Right renal cortex interstitium (tissue), 3 donors: ENCODE results near the gene PET117. TPM values are rescaled to one million over a fixed set of nuclear protein-coding genes. Genes with fewer than 3 reads are reported as not detected.
A peak's percentile ranks its signal among the peaks of the same experiment; 100 is the strongest.
"Not testable (repeated sequence)": the region's sequence is repeated elsewhere in the genome, so short reads cannot be mapped to it uniquely, and the experiment has no call there.

Experiments used
- DNase-seq, 3 donors: peaks; one replicate each; pipeline ENCODE4 v3.0.0-alpha.2; 2013; ENCODE audit warnings: low read depth in 3 of 3, low spot score in 2 of 3
- polyA plus RNA-seq, 3 donors: library from polyadenylated mRNA; unstranded; fragments of 120-200 nt; gene quantifications; one replicate each; pipeline ENCODE4 v1.2.1, GENCODE V29; 2013; ENCODE audit not compliant: insufficient read length in 3 of 3

The PET117 gene
- polyA plus RNA-seq, 3 donors = 19.3 to 21.9 (median 21.3) TPM

DNA sequence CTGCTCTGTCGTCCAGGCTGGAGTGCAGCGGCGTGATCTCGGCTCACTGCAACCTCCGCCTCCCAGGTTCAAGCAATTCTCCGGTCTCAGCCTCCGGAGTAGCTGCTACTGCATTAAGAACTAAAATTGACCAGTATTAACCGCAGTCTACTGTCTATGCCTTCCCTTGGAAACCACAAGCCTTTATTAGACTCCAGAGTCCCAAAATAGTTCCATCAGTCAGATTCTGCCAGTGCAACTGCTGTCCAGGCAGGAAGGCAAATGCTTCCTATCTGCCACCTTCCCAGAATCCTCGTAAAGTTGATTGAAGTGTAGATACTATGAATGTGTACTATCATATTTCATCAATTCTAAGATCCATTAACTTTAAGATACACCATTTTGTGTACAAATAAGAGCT lies 16.7 kb downstream of the PET117 start:
- no peak for DNase-seq

DNA sequence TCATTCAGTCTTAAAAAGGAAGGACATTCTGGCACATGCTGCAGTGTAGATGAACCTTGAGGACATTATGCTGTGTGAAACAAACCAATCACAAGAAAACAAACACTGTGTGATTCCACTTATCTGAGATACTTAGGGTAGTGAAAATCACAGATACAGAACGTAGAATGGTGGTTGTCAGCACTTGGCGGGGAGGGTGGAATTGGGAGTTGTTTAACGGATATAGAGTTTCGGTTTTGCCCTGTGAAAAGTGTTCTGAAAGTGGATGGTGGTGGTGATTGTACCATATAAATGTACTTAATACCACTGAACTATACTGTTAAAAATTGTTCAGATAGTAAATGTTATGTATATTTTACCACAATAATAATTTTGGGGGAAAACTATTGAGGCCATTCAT lies 18.4 kb downstream of the PET117 start:
- no peak for DNase-seq

DNA sequence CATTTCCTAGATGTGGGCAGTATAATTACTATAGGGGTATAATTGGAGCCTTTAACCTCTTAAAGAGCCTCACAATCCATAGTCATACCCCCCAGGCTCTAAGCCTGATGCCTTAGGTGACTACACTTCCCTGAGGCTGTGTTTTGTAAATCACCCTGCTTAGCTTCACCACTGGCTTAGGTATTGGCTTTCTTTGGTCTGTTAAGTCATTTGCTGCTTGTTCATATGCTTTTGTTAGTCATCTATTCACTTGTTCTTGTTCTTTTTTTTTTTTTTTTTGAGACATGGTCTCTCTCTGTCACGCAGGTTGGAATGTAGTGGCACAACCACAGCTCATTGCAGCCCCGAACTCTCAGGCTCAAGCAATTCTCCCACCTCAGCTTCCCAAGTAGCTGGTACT lies 26.7 kb downstream of the PET117 start:
- no peak for DNase-seq

GRCh38 chr20:18165553-18165952 lies 27.9 kb downstream of the PET117 start:
- no peak for DNase-seq

- DNase-seq = no peak
Measured at GRCh38 chr20:18166241-18166881, 28.7 kb downstream of the PET117 start.

DNA sequence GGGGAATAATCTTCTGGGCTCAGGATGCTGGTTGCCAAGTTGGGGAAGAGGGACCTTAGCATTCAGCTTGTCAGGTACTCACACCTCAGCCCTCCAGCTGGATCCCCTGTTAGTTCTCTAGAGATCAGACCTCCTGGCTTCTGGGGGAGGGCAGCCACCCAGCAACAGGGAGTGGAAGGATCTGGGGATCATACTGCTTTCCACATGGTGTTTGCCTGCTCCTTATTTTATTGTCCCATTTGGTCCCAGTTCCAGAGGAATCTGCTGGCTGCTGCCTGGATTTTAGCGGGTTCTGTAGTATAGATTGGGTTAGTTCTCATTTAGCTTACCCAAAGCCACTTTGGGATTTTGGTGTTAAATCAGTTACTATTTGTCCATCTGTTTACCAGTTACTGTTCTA lies 29.3 kb downstream of the PET117 start:
- no peak for DNase-seq

- DNase-seq = no peak
Measured at GRCh38 chr20:18172379-18172778, 34.7 kb downstream of the PET117 start.

GRCh38 chr20:18174906-18175683 lies 37.4 kb downstream of the PET117 start:
- DNase-seq = no peak

DNA sequence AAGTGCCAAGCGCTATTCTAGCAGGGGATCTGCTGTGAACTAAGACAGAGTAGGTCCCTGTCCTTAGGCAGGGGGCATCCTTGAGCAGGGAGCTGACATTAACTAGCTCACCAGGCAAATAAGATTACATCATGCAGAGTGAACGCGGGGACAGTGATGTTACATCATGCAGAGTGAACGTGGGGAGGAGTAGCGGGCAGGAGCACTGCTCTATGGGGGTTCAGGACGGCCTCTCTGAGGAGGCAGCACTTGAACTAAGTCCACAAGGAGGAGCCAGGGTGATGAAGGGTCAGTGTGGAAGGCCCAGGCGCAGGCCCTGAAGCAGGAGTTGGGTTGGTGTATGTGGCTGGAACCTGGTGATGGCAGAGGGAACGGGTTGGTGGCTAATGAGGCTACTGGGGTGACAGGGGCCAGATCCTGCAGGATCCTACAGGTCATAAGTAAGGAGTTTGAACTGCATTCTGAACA lies 38.7 kb downstream of the PET117 start:
- DNase-seq = no peak

- DNase-seq = not testable (repeated sequence)
Measured at GRCh38 chr20:18180366-18180765, 42.7 kb downstream of the PET117 start.

DNA sequence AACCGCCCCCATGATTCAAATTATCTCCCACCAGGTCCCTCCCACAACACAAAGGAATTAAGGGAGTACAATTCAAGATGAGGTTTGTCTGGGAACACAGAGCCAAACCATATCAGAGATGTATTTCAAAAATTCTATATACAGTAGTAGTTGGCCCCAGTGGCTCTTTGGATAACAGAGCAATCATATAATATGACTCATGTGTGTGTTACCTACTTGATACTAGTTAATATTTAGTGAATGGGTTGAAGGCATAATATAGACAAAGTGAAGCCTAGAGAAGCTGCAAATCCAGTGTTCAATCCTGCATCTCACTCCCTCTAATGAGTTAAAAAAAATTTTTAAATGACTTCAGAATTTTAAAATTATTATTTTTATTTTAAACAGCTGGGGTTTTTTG lies 43.2 kb downstream of the PET117 start:
- DNase-seq = no peak

DNA sequence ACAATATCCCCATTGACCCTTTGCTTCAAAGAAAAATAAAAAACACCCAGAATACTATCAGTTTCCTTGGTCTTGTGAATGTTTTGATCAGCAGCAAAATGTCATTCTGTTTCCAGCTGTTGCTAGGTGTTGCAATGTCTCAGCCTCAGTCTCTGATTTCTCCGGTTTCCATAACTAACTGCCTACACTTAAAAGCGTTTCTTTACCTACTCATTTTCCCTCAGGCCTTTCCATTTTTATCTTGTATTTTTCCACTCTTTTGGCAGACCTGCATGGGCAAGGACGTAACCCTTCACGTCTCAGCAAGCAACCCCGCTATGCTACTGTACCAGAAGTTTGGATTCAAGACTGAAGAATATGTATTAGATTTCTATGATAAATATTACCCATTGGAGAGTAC lies 49.4 kb downstream of the PET117 start:
- DNase-seq = no peak

DNA sequence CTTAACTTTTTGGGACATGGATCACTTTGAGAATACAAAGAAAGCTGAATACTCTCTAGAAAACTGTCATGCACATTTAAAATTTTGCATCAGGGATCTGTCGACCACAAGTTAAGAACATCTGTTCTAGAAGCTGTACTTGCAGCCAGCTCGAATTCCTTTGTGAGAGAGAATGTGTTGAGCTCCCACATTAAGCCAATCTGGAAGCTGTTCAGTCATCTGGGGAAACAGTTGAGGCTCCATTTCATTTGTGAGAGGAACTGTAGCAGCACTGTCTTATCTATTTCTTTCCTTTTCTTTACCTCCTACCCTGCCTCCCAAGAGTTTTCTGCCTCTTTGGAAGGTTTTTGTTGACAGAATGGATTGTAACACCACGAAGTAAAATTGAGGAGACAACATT lies 50.8 kb downstream of the PET117 start:
- no peak for DNase-seq

- no peak for DNase-seq
Measured at GRCh38 chr20:18190338-18191233, 52.9 kb downstream of the PET117 start.

DNA sequence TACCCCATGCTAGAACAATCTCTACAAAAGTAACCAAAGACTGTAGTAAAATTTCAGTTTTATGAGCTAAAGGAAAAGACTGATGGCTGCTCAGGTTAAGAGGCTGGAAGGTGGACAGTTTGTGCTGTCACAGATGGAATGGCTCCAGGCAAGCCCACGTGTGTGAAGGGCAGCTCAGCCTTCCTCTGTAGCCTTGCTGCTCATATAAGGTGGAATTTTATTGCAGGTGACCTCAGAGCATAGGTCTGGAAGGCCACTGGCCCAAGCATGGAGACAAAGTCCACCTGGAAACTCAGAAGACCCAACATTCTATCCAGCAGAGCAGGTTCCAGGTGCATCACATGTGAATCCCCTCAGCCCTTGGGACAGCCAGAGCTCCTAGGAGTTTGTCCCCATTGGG lies 53.6 kb downstream of the PET117 start:
- DNase-seq = peak; percentile 31 to 47 (median 33)

Other genes starting within 250 kb of the PET117 start
- 100 to 1,000 TPM; 214 to 232 (median 222) TPM for gene SNX5, start 169.1 kb upstream of the PET117 start, polyA plus RNA-seq
- gene MGME1, start 168.8 kb upstream of the PET117 start, polyA plus RNA-seq = 10 to 100 TPM; 42.1 to 44.0 (median 42.9) TPM
- gene OVOL2, start 79.9 kb upstream of the PET117 start, polyA plus RNA-seq = 1 to 10 TPM; 1.1 to 1.4 (median 1.3) TPM
- gene KAT14, start within 50 bp of the PET117 start, polyA plus RNA-seq = 10 to 100 TPM; 29.2 to 32.4 (median 31.9) TPM
- 10 to 100 TPM; 24.3 to 26.1 (median 25.4) TPM for gene ZNF133, start 150.7 kb downstream of the PET117 start, polyA plus RNA-seq